ENCODE results near the gene DHRS11. TPM values are rescaled to one million over a fixed set of nuclear protein-coding genes. Genes with fewer than 3 reads are reported as not detected.

DHRS11 gene
- total RNA-seq, 1 donor from 2014 or later = 7.1 TPM

DNA sequence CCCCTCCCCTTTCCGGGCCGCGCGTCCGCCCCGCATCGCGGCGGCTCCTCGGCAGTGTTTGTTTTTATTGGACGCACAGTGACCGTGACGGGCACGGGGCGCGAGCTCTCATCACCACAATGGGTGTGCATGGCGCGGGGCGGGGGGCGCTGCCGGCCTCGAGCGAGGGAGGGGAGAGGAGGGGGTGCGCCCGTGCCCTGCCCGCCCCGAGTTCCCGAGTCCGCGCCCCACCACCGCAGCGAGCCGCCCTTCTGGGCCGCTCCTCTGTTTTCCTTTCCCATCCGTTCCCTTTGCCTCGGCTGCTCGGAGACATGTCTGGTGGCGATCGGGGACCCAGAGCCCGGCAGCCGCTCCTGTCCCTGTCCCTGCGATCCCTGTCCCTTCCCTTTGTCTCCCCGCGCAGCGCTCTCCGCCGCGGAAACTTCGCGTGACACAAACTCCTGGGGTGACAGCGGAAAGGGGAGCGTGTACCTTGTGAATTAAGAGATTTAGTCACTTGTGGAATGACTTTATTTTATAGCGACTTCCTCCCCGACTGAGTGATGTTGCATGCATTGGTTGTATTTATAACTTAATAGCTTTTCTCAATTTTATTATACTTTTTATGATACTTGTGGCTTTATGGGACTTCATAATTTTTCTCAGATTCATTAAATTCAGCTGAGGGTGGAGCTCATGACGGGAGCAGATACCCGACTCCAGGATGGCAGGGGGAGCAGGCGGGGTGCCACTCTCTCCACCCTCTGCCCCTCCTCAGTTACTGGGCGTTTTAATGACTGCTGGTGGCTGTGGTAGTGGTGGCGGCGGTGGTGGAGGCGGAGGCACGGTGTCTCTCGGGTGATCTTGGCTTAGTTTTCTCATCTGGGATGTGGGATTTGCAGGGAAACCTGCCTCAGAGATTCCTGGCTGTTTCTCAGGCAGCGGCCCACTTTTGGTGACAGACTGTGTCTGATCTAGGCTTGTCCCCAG, 50.5 kb downstream of the DHRS11 start:
- TF ChIP-seq EZH2 (IDR thresholded peaks at IDR 0.05; ENCODE audit: insufficient read depth, low read length) = peak; percentile 88
- TF ChIP-seq, protein P1, sequence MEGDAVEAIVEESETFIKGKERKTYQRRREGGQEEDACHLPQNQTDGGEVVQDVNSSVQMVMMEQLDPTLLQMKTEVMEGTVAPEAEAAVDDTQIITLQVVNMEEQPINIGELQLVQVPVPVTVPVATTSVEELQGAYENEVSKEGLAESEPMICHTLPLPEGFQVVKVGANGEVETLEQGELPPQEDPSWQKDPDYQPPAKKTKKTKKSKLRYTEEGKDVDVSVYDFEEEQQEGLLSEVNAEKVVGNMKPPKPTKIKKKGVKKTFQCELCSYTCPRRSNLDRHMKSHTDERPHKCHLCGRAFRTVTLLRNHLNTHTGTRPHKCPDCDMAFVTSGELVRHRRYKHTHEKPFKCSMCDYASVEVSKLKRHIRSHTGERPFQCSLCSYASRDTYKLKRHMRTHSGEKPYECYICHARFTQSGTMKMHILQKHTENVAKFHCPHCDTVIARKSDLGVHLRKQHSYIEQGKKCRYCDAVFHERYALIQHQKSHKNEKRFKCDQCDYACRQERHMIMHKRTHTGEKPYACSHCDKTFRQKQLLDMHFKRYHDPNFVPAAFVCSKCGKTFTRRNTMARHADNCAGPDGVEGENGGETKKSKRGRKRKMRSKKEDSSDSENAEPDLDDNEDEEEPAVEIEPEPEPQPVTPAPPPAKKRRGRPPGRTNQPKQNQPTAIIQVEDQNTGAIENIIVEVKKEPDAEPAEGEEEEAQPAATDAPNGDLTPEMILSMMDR (IDR thresholded peaks at IDR 0.05; ENCODE audit: insufficient read depth, low read depth, low read length) = no peak
- Histone ChIP-seq H2AFZ (ENCODE audit: low read depth, low read length) (peak overlapping the region; percentile 34), H3K79me2 (ENCODE audit: insufficient read depth, low read length) (no peaks in the 10 kb centered on the region), H4K20me1 (ENCODE audit: insufficient read depth, low read length) (no peaks in the 10 kb centered on the region), H3K4me1 (ENCODE audit: insufficient read depth, low read length) (peaks cover 4% of the 10 kb centered on the region), H3K9me3 (ENCODE audit: insufficient read depth, low read depth, low read length) (no peaks in the 10 kb centered on the region), H3K4me2 (ENCODE audit: low read length) (peak overlapping the region; percentile 82), H3K4me3 (ENCODE audit: insufficient read depth, low read depth, low read length) (peak overlapping the region; percentile 42), H3K27me3 (ENCODE audit: insufficient read depth, low read length) (peaks cover 80% of the 10 kb centered on the region), H3K9ac (ENCODE audit: low read length) (no peak overlapping the region), H3K27ac (ENCODE audit: low read depth, low read length) (no peak overlapping the region), H3K36me3 (ENCODE audit: insufficient read depth, low read length) (no peaks in the 10 kb centered on the region)
- H3K36me3 Mint-ChIP-seq (ENCODE audit: low read depth, unreplicated experiment) = no peaks in the 10 kb centered on the region
- no peak for DNase-seq (ENCODE audit: low read depth)
- H3K9me3 Mint-ChIP-seq (ENCODE audit: unreplicated experiment) = peaks cover 2% of the 10 kb centered on the region
- peaks cover 4% of the 10 kb centered on the region for H3K4me1 Mint-ChIP-seq (ENCODE audit: low read depth, unreplicated experiment)
- no peak for FAIRE-seq
- H3K27ac Mint-ChIP-seq (ENCODE audit: unreplicated experiment) = no peak overlapping the region
- peaks cover 80% of the 10 kb centered on the region for H3K27me3 Mint-ChIP-seq (ENCODE audit: low read depth, unreplicated experiment)
- peak overlapping the region; percentile 80 for H3K4me3 Mint-ChIP-seq (ENCODE audit: unreplicated experiment)

DNA sequence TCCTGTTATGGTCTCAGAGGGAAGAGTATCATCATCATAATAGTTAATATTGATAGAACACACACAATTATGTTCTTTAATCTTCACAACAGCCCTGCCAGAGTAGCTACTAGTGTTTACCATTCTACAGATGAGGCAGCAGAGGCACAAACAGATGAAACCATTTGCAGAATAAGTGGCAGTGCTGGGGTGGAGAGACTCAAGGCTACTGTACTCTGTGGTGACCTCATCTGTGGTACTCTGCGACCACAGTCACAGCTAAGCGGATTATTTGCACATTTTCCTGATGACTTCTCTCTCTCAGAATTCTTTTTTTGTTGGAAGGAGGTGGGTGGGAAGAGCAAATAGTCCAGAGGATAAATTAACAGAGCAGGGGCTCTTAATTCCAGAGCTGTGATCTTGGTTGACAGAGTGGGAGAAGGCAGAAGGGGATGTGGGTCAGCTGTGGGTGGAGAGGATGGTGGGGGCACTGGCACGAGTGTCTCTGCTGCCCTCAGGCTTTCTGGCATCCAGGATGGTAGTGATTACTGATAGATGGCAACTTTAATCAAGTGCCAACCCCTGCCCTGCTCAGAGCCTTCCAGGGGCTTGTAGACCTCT, 51.5 kb downstream of the DHRS11 start:
- H3K27ac Mint-ChIP-seq (ENCODE audit: unreplicated experiment) = no peak overlapping the region
- H3K27ac ChIP-seq (ENCODE audit: low read depth, low read length) = no peak overlapping the region
- H3K36me3 Mint-ChIP-seq (ENCODE audit: low read depth, unreplicated experiment) = no peaks in the 10 kb centered on the region
- peaks cover 2% of the 10 kb centered on the region for H3K9me3 Mint-ChIP-seq (ENCODE audit: unreplicated experiment)
- no peaks in the 10 kb centered on the region for H3K36me3 ChIP-seq (ENCODE audit: insufficient read depth, low read length)
- H3K4me2 ChIP-seq (ENCODE audit: low read length) = no peak overlapping the region
- no peak overlapping the region for H3K9ac ChIP-seq (ENCODE audit: low read length)
- H3K4me3 Mint-ChIP-seq (ENCODE audit: unreplicated experiment) = no peak overlapping the region
- no peak overlapping the region for H3K4me3 ChIP-seq (ENCODE audit: insufficient read depth, low read depth, low read length)
- H2AFZ ChIP-seq (ENCODE audit: low read depth, low read length) = no peak overlapping the region
- no peaks in the 10 kb centered on the region for H3K9me3 ChIP-seq (ENCODE audit: insufficient read depth, low read depth, low read length)
- TF ChIP-seq, protein P1 (IDR thresholded peaks at IDR 0.05; ENCODE audit: insufficient read depth, low read depth, low read length) = no peak
- no peak for TF ChIP-seq EZH2 (IDR thresholded peaks at IDR 0.05; ENCODE audit: insufficient read depth, low read length)
- H3K4me1 Mint-ChIP-seq (ENCODE audit: low read depth, unreplicated experiment) = peaks cover 4% of the 10 kb centered on the region
- no peaks in the 10 kb centered on the region for H3K79me2 ChIP-seq (ENCODE audit: insufficient read depth, low read length)
- DNase-seq (ENCODE audit: low read depth) (no peak), FAIRE-seq (no peak)
- H4K20me1 ChIP-seq (ENCODE audit: insufficient read depth, low read length) = no peaks in the 10 kb centered on the region
- H3K27me3 ChIP-seq (ENCODE audit: insufficient read depth, low read length) = peaks cover 75% of the 10 kb centered on the region
- H3K4me1 ChIP-seq (ENCODE audit: insufficient read depth, low read length) = peaks cover 4% of the 10 kb centered on the region
- peaks cover 76% of the 10 kb centered on the region for H3K27me3 Mint-ChIP-seq (ENCODE audit: low read depth, unreplicated experiment)

All from astrocyte (in vitro differentiated cells and primary cell).